Endothelial cell of umbilical vein (primary cell): ENCODE results near the gene ZNF662.

ENCODE experiments used
- POLR2A ChIP-seq: IDR thresholded peaks from 2 replicates; pipeline ENCODE4 v1.6.1; 2012; ENCODE audit warnings: low read depth, mild to moderate bottlenecking, control low read depth, low read length
- TF ChIP-seq, protein P1 (sequence below): IDR thresholded peaks from 2 replicates; pipeline ENCODE4 v1.6.1; 2011; ENCODE audit not compliant: insufficient read depth, insufficient read length

DNA sequence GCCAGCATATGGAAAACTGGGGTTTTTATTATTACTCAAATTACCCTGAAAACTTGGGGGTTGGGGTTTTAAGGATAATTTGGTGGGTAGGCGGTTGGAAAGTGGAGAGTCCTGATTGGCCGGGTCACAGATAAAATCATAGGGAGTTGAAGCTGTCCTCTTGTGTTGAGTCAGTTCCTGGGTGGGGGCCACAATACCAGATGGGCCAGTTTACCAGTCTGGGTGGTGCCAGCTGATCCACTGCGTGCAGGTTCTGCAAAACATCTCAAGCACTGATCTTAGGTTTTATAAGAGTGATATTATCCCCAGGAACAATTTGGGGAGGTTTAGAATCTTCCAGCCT is 4.9 kb upstream of the ZNF662 start:
- TF ChIP-seq, protein P1, sequence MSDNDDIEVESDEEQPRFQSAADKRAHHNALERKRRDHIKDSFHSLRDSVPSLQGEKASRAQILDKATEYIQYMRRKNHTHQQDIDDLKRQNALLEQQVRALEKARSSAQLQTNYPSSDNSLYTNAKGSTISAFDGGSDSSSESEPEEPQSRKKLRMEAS = no peak
- no peak for TF ChIP-seq POLR2A
